Hypothalamus (tissue), 51 donors: ENCODE measurements around the gene GASK1A.
"Not testable (repeated sequence)": the region's sequence is repeated elsewhere in the genome, so short reads cannot be mapped to it uniquely, and the experiment has no call there.

Experiments used
- DNase-seq, 51 donors: peaks; one replicate each; lab custom pipeline; 2025; lab: John Stamatoyannopoulos, UW

Gene GASK1A

DNA sequence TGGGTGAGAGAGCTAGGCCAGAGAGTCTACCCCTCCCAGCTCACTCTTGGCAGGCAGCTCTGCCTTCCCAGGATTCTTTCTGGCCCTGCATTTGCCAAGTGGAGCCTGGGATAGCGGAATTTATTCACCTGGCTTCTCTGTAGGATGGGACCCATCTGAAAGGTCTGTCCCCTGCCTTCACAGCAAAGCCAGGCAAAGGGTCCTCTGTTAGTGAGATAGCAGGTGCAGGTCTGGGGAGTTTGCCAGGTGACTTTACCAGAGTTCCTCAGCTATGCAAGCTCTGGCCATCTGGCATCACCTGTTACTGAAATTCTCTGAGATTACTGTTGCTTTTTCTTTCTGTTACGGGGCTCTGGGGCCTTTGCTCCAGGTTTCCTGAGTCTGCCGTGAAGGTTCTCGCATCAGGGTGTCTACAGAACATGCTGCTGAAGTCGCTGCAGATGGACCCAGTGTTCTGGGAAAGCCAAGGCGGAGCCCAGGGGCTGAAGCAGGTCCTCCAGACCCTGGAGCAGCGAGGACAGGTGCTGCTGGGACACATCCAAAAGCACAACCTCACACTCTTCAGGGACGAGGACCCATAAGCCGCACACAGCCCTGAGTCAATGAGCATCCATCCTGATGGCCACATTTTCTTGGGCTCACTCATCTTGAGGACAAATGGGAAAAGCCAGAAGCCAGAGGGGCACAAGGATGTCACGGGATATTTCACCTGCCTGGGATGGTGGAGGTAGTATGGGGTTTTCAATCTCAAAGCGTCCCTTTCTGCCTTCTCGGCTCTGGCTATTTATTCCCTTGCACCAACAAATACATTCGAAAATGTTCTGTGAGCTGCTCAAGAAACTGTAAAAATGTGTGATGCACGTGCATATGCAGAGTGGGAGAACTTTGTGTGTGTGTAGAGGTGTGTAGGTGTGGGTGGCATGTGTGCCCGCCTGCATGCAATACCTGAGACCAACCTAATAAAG lies 77.0 kb downstream of the GASK1A start:
- no peak for DNase-seq

DNA sequence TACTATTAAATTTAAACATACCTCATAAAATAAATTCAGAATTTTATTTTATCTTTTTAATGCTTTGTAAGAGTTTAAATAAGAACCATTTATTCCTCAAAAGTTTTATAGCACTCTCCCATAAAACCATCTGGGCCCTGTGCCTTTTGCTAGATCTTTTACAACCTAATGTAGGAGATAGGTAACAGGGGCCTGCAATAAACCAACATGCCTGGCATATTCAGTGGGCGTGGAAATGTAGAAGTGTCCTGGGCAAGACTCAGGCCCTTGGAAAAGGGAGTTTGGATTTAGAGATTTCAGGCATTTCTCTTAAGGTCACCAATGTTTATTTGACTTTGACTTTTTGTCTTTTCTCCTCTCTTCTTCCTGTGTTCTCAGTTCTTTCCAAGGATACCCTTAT lies 80.3 kb downstream of the GASK1A start:
- DNase-seq: no peak

DNA sequence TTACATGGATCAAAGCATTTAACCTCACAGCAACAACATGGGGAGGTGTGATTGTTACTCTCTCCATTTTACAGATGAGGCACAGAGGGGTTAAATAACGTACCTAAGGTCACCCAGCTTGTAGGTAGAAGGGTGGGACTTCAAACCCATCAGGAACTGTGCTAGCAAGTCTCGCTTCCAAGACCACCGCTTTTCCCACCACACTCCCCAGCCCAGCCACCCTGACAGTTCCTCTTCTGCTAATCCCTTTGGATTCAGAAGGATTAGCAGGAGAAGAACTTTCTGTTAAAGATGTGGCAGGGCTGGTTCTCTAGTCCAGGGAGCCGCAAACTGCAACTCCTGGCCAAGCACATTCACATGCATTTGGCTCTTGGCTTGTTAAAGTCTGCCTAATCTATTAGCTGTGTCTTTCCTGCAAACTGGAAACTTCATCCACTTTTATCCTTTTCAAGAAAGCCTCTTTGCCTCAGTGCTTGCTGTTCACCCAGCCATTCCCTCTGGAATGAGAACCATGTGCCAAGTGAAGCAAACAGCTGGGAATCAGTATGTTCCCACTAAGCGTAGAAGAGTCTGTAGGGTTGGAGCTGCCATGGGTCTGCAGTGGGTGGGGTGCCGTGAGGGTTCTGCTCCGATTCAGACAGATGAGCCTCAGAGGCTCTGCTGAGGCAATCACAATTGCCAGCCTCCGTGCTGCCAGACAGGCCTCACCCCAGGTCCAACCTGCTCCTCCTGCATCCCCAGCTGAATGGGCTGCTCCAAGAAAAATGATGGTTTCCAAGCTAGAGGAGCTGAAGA lies 82.2 kb downstream of the GASK1A start:
- no peak for DNase-seq

DNA sequence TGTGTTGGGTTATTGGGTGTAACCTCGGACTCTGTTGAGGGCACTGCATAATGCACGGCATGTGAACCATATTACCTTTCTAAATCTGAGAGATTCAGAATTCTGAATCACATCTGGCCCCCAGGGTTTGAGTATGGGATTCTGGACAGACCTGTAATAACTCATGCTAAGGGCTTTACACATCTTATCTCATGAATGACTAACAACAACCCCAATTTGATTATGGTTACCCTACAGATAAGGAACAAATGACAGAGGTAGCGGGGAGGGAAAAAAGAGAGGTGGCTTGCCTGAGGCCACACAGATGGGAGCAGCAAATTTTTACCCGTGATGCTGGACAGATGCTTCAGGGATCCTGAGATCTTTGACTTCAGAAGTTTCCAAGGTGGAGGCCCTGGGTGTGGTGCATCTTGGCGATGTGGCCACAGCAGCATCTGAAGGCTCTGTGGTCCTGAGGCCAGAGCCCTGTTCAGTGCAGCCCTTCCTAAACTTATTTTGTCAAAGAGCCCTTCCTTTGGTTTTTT lies 83.0 kb downstream of the GASK1A start:
- DNase-seq: no peak

DNA sequence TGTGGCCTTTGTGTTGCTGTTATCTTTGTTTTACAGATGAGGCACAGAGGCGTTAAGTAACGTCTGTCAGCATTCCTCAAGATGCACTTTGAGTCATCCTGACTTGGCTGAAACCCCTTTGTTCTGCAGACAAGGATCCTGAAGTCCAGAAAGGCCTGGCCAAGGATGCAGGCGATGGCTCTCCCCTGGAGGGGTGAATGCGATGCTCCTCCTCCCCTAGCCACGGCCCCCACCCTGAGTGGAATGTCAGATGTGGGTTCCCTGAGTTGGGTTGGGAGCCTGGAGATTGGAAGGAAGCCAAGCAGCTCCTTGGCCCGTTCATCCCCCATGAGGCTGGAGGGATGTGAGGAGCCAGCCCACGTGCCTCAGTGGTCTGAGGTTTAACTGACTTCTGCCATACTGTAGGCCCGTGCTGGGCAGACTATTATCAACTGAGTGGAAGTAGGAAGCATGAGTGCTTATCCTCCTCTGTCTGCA lies 83.5 kb downstream of the GASK1A start:
- DNase-seq: no peak

DNA sequence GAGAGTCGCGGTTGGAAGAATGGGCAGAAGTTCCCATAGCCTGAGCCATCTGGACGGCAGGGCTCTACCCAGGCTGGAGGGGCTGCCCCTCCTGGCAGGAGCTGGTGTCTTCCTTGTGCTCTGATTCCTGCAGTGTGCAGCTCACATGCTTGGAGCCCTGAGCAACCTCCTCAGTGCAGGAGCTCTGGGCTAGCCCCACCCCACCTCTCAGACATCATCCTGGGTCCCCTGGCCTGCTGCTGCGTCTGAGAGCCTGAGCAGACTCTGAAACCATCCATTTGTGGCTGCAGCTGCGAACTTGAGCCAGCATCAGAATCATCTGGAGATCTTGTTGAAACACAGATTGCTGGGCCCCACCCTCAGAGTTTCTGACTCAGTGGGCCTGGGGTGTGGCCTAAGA lies 84.0 kb downstream of the GASK1A start:
- no peak for DNase-seq

DNA sequence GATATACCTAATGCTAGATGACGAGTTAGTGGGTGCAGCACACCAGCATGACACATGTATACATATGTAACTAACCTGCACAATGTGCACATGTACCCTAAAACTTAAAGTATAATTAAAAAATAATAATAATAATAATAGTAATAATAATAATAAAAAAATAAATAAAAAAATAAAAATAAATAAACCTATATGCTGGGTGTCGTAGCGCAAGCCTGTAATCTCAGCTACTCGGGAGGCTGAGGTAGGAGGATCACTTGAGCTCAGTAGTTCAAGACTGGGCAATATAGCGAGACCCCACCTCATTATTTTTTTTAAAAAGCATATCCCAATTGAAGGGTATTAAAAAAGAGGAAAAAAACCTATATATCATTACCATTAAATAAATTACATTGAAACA lies 91.6 kb downstream of the GASK1A start:
- not testable (repeated sequence) for DNase-seq

DNA sequence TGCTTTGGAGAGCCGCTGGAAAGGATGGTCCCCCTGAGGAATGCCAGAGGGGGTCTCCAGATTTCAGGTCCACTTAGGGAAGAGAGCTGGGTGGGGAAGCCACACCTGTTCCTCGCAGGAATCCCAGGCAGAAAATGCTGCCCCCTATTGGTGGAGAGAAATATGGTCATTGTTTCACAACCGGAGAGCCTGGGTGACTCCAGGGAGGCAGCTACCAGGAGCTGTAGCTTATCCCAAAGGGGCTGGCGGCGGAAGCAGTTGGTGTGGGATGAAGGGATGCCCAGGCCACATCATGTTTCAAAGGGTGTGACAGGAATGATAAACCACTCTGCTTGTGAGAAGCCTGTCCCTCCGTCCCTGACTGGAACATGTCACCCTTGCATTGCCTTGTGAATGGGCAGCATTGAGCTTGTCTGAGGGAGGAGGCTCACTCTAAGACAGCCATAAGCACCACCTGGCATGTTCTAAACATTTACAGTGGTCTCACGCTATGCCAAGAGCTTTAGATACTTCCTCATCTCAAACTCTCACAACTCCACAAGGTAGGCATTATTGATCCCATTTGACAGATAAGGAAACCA lies 92.3 kb downstream of the GASK1A start:
- no peak for DNase-seq

DNA sequence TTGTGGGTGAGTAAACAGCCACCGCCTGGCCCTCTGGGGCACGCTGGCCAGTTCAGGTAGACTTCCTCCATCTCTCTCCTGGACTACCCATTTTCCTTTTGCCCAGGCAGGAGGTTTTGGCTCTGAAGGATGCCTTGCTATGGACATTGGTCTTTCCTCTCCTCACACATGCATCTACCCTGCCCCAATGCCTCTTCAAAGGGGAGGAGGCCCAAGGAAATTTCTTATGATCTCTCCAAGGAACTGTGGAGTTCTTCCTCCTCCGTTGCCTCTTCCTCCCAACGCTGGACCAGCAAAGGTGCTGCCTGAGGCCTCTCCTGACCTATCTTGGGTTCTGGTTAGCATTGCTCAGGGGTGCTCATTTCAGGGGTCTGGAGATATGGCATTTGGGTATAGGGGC lies 93.2 kb downstream of the GASK1A start:
- DNase-seq: no peak

DNA sequence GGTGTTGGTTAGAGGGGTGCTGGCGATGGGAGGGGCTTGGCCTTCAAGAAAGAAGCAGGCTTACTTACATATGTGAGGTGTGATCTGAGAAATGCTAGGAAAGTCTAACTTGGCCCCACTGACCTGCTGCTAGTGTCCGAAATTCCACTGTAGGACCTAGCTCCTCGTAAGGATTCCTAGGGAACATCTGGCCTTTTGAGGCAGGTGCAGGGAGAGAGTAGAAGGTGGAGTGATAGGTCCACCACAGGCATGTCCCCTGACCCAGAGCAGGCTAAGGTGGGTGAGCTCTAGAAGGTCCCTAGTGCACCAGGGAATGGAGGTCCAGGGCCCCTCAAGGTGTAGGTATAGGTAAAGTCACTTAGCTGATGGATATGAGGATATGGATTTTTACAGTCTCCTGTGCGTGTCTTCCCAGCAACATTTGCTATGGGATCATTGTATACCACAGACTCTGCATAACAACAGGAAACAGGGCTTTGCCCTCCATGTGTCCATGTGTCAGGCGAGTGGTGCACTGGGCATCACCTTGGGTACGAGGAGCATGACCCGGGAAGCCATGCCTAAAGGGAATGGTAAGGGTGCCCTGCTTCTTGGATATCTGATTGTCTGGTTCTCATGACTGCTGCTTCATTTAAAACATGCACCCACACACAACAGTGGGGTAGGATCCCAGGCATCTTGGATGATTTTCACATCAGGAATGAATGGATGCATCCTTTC lies 94.2 kb downstream of the GASK1A start:
- peak in 1 of 51 donors; percentile 21 for DNase-seq

DNA sequence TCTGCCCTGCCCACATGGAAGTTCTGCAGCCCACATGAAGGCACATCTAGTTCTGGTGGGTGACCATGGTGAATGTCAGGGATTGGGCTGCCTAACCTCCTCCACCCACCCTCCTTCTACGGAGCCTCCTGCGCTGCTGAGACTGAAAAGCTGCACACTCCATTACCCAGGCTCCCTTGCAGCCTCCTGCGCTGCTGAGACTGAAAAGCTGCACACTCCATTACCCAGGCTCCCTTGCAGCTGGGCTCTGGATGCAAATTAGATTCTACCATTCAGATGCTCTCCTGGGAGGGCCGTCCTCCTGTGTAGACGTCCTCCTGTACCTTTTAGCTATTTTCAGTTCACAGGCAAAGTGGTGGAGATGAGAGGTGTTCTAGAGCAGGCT lies 94.7 kb downstream of the GASK1A start:
- peak in 1 of 51 donors; percentile 64 for DNase-seq

DNA sequence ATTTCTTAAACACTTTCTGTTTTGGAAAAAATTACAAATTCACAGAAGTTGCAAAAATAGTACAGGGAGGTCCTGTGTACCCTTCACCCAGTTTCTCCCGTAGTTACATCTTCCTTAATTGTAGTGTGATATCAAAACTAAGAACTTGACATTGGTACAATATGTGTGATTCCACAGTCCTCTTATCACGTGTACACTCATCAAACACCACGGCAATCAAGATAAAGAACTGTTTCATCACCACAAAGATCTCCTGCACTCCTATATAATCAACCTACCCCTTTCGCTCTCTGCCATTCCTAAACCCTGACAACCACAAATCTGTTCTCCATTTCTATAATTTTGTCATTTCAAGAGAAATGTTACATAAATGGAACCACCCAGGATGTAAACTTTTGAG lies 95.4 kb downstream of the GASK1A start:
- DNase-seq: no peak

DNA sequence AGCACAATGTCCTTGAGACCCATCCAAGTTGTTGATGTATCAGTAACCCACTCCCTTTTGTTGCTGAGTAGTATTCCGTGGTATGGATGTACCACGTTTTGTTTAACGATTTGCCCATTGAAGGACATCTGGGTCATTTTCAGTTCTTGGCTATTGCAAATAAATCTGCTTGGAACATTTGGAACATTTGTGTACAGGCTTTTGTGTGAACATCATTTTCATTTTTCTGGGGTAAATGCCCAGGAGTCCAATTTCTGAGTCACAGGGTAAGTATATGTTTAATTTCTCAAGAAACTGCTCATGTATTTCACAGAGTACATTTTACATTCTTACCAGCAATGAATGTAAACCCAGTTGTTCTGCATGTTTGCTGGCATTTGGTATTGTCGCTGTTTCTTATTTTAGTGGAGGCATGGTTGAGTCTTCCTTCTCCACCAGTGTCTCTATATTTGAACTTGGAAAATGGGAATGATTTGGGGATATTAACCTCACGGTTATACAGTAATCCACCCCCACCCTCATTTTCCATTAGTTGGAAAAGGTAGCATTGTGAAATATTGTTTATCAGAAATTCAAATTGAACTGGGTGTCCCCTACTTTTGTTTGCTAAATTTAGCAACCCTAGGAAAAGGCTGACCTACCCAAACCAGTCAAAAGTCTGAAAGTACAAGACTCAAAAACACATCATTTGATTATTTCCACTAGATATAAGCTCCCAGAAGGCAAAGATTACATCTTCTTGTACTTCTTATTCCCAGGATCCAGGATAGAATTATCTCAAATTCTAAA lies 96.0 kb downstream of the GASK1A start:
- DNase-seq: no peak

DNA sequence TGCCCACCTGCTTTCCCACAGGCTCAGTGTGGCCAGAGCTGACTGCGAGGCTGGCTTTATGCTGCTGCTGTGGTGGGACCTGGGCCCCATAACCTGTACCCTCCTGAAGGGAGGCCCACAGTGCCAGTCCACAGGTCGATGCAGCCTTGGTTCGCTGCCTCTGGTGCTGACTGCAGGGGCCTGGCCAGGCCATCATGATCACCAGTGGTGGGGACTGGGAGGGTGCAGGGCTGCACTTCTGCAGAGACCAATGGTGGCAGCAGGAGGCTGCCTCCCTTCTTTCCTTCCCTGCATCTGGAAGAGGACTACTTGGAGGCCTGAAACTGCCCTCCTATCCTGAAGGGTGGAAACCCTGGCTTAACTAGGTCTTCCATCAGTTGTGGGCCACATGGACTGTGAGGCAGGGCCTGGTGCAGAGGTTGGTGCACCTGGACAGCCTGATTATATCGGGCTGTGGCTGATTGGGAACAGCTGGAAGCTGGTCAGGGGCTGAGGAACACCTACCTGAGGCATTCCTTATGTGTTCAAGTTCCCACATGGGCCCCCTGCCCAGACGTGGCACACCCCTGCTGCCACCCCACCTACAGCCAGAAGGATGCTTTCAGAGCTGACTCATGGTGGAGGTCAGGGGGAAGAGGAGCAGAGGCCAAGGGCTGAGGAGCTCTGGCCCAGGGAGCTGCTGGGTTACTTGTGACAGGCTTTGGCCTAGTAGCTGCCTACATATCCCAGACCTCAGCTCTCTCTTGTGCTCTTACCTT lies 97.0 kb downstream of the GASK1A start:
- no peak for DNase-seq

DNA sequence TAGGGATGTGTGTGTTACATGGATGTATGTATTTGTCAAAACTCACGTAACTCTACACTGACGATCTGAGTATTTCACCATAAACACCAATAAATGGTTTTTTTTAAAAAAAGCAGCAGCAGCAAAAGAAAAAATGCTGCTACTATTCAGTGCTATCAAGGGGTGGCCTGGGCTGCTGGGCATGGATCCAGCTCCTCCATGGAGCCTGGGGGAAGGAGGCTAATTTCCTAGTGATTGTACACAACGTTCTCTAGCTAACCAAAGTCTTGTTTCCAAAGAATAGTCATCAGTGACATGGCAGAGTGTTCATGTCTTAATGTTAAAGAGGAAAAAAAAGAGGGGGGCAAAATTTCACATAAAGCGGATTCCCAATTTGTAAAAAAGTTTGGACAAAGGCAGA lies 97.7 kb downstream of the GASK1A start:
- DNase-seq: peak in 9 of 51 donors; percentile 7 to 30 (median 18)

DNA sequence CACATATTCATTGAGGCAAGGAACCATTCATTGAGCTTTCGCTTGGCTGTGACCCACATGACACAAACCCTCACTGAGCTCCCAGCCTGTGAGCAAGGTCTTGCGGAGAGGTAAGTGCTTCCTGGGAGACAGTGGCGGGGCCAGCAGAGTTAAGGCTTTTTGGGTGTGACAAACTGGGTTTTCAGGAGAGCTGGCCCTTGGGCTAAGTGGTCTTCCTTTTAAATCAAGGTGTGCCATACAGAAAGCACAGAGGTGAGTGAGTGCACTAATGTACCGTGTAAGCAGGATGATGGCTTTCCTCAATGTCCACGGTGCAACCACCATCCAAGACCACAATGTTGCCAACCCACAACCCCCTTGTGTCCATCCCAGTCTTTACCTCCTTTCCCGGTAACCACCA lies 98.2 kb downstream of the GASK1A start:
- peak in 1 of 51 donors; percentile 17 for DNase-seq

DNA sequence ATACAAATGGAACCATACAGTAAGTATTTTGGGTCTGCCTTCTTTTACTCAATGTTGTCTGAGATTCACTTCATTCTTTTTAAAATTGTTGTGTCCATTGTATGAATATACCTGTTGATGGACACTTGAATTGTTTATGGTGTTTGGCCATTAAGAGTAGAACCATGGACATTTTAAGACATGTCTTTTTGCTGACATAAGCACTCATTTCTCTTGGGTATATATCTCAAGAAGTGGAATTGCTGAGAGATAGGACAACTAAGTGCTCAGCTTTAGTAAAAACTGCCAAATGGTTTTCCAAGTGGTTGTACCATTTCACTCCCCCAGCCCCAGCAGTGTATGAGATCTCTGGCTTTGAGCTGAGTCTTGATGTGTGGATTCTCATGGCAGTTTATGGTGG lies 98.6 kb downstream of the GASK1A start:
- DNase-seq: no peak

DNA sequence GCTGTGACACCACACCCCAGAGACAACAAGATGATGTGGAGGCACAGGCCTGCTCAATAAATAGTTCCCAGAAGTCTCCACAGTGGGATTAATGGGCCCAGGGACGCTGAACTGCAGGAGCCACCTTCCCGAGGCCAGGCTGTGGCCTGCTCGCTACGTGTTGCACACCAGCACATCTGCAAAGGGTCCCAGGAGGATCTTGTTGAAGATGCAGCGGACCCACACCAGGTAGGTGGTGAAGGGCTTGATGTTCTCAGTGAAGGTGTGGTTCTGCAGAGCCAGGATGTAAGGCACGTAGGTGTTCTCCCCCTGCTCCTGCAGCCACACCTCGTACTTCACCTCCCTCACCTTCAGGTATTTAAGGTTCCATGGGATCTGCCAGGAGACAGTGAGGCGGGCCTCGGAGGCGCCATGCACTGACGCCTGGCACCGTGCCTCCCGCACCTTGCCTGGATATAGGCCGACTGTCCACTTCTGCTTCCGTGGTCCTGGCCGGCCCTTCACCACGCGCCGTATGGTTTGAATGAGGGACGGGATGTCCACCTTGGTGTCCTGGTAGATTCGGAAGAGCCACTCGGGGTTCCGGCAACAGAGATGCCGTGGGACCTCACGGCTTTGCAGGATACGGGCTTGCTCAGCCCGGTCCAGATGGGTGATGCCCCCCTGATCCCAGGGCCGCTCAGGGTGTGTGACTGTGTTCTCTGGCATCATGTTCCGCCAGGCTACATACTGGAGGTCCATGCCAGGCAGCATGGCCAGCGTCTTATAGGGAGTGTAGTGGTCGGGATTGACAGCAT lies 100.6 kb downstream of the GASK1A start:
- DNase-seq: no peak
